HepG2 (cell line): Measurements from ENCODE around the gene RAB11FIP5. TPM values are rescaled to one million over a fixed set of nuclear protein-coding genes. Genes with fewer than 3 reads are reported as not detected.

Experiments used
- ATF4 ChIP-seq, 2 experiments: fragments of 450-650 bp in 1 of 2; sonication (generic) in 1 of 2; formaldehyde crosslinking; IDR thresholded peaks; 2 replicates each; pipeline versions ENCODE4 v1.5.0 to v1.8.0; 2020 to 2022; ENCODE audit warnings: mild to moderate bottlenecking in 1 of 2, missing genetic modification reagents in 1 of 2
- CCDC6 ChIP-seq: sonication (generic); formaldehyde crosslinking; IDR thresholded peaks from 2 replicates; pipeline ENCODE4 v1.8.1; 2022; ENCODE audit warnings: mild to moderate bottlenecking, missing genetic modification reagents, moderate library complexity
- CENPBD1 ChIP-seq: sonication (generic); formaldehyde crosslinking; IDR thresholded peaks from 2 replicates; pipeline ENCODE4 v1.8.0; 2022; ENCODE audit warnings: missing genetic modification reagents, low read depth, mild to moderate bottlenecking, borderline replicate concordance
- ISL2 ChIP-seq: sonication (generic); formaldehyde crosslinking; IDR thresholded peaks from 2 replicates; pipeline ENCODE4 v1.5.0; 2020; ENCODE audit warnings: missing genetic modification reagents
- KDM3A ChIP-seq: IDR thresholded peaks from 2 replicates; pipeline ENCODE4 v1.6.1; 2018; ENCODE audit warnings: low read depth, missing compliant biosample characterization
- KLF13 ChIP-seq: sonication (generic); formaldehyde crosslinking; IDR thresholded peaks from 2 replicates; pipeline ENCODE4 v1.4.0; 2020; ENCODE audit warnings: mild to moderate bottlenecking, missing genetic modification reagents
- NR1H2 ChIP-seq: sonication (generic); formaldehyde crosslinking; IDR thresholded peaks from 2 replicates; pipeline ENCODE4 v1.8.1; 2022; ENCODE audit warnings: low read depth, missing genetic modification reagents, borderline replicate concordance
- RBM39 ChIP-seq: fragments of 200-400 bp; formaldehyde crosslinking; IDR thresholded peaks from one replicate; pipeline ENCODE4 v1.6.1; 2018; ENCODE audit warnings: antibody characterized with exemption, mild to moderate bottlenecking, low read depth, low read length; ENCODE audit not compliant: poor library complexity, severe bottlenecking
- RORA ChIP-seq: sonication (generic); formaldehyde crosslinking; IDR thresholded peaks from 2 replicates; pipeline ENCODE4 v1.5.0; 2020; ENCODE audit warnings: mild to moderate bottlenecking, missing genetic modification reagents, moderate library complexity
- SMARCC2 ChIP-seq: fragments of 450-650 bp; IDR thresholded peaks from 2 replicates; pipeline ENCODE4 v1.6.1; 2017; ENCODE audit warnings: antibody characterized with exemption, mild to moderate bottlenecking
- STAG1 ChIP-seq: sonication (generic); formaldehyde crosslinking; IDR thresholded peaks from 2 replicates; pipeline ENCODE4 v1.4.0; 2020; ENCODE audit warnings: missing genetic modification reagents
- TARDBP ChIP-seq: sonication (generic); formaldehyde crosslinking; IDR thresholded peaks from 2 replicates; pipeline ENCODE4 v1.8.0; 2022; ENCODE audit warnings: mild to moderate bottlenecking, missing genetic modification reagents
- TGIF2 ChIP-seq: IDR thresholded peaks from 2 replicates; pipeline ENCODE4 v1.6.1; 2016; ENCODE audit warnings: control low read depth, missing compliant biosample characterization
- U2AF2 ChIP-seq: fragments of 200-400 bp; formaldehyde crosslinking; IDR thresholded peaks from 2 replicates; pipeline ENCODE4 v1.6.1; 2017; ENCODE audit warnings: low read depth, mild to moderate bottlenecking, low read length
- ZFP82 ChIP-seq: sonication (generic); formaldehyde crosslinking; IDR thresholded peaks from 2 replicates; pipeline ENCODE4 v1.5.1; 2020; ENCODE audit warnings: mild to moderate bottlenecking, missing genetic modification reagents, borderline replicate concordance
- ZFYVE20 ChIP-seq: sonication (generic); formaldehyde crosslinking; IDR thresholded peaks from 2 replicates; pipeline ENCODE4 v1.8.0; 2023; ENCODE audit warnings: low read depth, mild to moderate bottlenecking, moderate library complexity, missing genetic modification reagents, borderline replicate concordance
- ZNF234 ChIP-seq: sonication (generic); formaldehyde crosslinking; conservative IDR thresholded peaks from 2 replicates; pipeline ENCODE4 v1.5.1; 2020; ENCODE audit warnings: mild to moderate bottlenecking, missing genetic modification reagents
- ZNF275 ChIP-seq: sonication (generic); formaldehyde crosslinking; IDR thresholded peaks from 2 replicates; pipeline ENCODE4 v1.8.0; 2022; ENCODE audit warnings: missing genetic modification reagents, mild to moderate bottlenecking, inconsistent platforms, borderline replicate concordance
- ZNF317 ChIP-seq: sonication (generic); formaldehyde crosslinking; IDR thresholded peaks from 2 replicates; pipeline ENCODE4 v1.5.0; 2020; ENCODE audit warnings: mild to moderate bottlenecking, missing genetic modification reagents
- ZNF362 ChIP-seq: sonication (generic); formaldehyde crosslinking; IDR thresholded peaks from 2 replicates; pipeline ENCODE4 v1.4.0; 2020; ENCODE audit warnings: missing genetic modification reagents, mild to moderate bottlenecking, borderline replicate concordance
- ZNF580 ChIP-seq: IDR thresholded peaks from 2 replicates; pipeline ENCODE4 v1.6.1; 2016; ENCODE audit warnings: low read depth, borderline replicate concordance
- ZNF639 ChIP-seq: conservative IDR thresholded peaks from 2 replicates; pipeline ENCODE4 v1.6.1; 2018; ENCODE audit warnings: missing genetic modification reagents
- ZSCAN9 ChIP-seq: IDR thresholded peaks from 2 replicates; pipeline ENCODE4 v1.6.1; 2016; ENCODE audit warnings: borderline replicate concordance
- polyA plus RNA-seq, 8 experiments: library from polyadenylated mRNA; depleted of rRNA in 3 of 8; stranded (reverse) in 7 of 8; unstranded in 1 of 8; fragments of >200 nt; fragmentation: Illumina TruSeq in 4 of 8; extraction: Trizol in 4 of 8; gene quantifications; 2 replicates each; pipeline versions ENCODE4 v1.2.1 to v1.2.3, GENCODE V29; 2011 to 2016; ENCODE audit warnings: low read depth in 4 of 8, missing spikeins in 1 of 8, mixed read lengths in 1 of 8; ENCODE audit not compliant: insufficient read depth in 1 of 8
- total RNA-seq, 5 experiments: library from RNA; depleted of rRNA; stranded (reverse); fragments of >200 nt; fragmentation: Illumina TruSeq; extraction: Trizol; gene quantifications; 2 replicates each; pipeline ENCODE4 v1.2.3, GENCODE V29; 2016; ENCODE audit warnings: low read depth in 1 of 5

Gene RAB11FIP5
- total and polyA plus RNA-seq, 2 of the 13 experiments (the other 11 are each of a cell fraction or from before 2014, with no cell fraction given), result 9.4 to 22.9 TPM

GRCh38 chr2:73031725-73032701 is 80.7 kb downstream of the RAB11FIP5 start (continued):
- TF ChIP-seq ZNF275 (CRISPR knock-in tag) (peak; percentile 81; the same call in 1 of the 2 replicates), CENPBD1 (no peak), RBM39 (no peak), ZFYVE20 (CRISPR knock-in tag) (no peak), KLF13 (CRISPR knock-in tag) (no peak), ZNF362 (CRISPR knock-in tag) (no peak), ZFP82 (CRISPR knock-in tag) (no peak), TARDBP (CRISPR knock-in tag) (peak; percentile 70), ZNF317 (CRISPR knock-in tag) (peak; percentile 80), SMARCC2 (0 out of 2 replicates have a peak, but pooled peaks have one; percentile 48), KDM3A (peak; percentile 71; the same call in 1 of the 2 replicates), ZSCAN9 (CRISPR knock-in tag) (peak; percentile 81; the same call in 1 of the 2 replicates), ZNF580 (CRISPR knock-in tag) (0 out of 2 replicates have a peak, but pooled peaks have one; percentile 29), ZNF234 (CRISPR knock-in tag) (no peak), RORA (CRISPR knock-in tag) (no peak), ISL2 (CRISPR knock-in tag) (peak; percentile 93), CCDC6 (0 out of 2 replicates have a peak, but pooled peaks have one; percentile 58), ATF4 (CRISPR knock-in tag; IDR thresholded peaks at IDR 0.05) (peak in 1 of 2 experiments; percentile 72; a peak in 2 of 4 replicates), TGIF2 (peak; percentile 66; the same call in 1 of the 2 replicates), U2AF2 (no peak), STAG1 (CRISPR knock-in tag) (peak; percentile 6; the same call in 1 of the 2 replicates), NR1H2 (CRISPR knock-in tag) (no peak), ZNF639 (CRISPR knock-in tag) (peak; percentile 52)
